Stimulated activated CD8-positive, alpha-beta memory T cell treated with anti-CD3 and anti-CD28 coated beads, Interleukin-2, amount 100 ng/mL, for 1 hour (primary cell): ENCODE measurements around the gene SLC17A4.
"Not testable (repeated sequence)": the region's sequence is repeated elsewhere in the genome, so short reads cannot be mapped to it uniquely, and the experiment has no call there.

Experiments
- DNase-seq, 2 donors: peaks; one replicate each; pipeline ENCODE4 v3.0.0-alpha.2; 2020; ENCODE audit warnings: low read depth in 2 of 2

The SLC17A4 gene

DNA sequence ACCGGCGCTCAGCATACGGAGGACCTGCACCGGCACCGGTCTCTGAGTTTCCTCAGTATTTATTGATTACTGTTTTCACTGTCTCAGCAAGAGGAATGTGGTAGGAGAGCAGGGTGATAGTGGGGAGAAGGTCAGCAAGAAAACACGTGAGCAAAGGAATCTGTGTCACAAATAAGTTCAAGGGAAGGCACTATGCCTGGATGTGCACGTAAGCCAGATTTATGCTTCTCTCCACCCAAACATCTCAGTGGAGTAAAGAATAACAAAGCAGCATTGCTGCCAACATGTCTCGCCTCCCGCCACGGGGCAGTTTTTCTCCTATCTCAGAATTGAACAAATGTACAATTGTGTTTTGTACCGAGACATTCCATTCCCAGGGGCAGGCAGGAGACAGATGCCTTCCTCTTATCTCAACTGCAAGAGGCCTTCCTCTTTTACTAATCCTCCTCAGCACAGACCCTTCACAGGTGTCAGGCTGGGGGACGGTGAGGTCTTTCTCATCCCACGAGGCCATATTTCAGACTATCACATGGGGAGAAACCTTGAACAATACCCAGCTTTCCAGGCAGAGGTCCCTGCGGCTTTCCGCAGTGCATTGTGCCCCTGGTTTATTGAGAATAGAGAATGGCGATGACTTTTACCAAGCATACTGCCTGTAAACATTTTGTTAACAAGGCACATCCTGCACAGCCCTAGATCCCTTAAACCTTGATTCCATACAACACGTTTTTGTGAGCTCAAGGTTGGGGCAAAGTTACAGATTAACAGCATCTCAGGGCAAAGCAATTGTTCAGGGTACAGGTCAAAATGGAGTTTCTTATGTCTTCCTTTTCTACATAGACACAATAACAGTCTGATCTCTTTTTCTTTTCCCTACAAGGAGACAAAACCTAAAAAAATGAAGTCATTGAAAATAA, 5.7 kb upstream of the SLC17A4 start:
- not testable (repeated sequence) for DNase-seq

DNA sequence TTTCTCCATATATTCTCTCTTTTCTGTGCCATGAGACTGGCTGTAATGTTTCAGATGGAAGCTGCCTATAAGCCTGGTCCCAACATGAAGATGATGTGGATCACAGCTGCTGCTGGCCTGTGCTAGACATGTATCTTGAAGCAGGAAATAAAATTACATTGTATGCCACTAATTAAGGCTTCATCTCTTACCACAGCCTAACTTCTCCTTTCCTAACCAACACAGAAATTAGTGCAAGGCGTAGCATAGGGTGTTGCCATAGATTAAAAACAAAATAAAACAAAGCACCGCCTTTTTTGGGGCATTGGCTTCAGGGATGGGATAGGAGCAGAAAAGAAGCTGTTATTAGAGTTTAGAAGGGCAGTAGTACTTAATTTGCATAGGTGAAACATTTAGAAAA, 4.7 kb upstream of the SLC17A4 start:
- DNase-seq: no peak

DNA sequence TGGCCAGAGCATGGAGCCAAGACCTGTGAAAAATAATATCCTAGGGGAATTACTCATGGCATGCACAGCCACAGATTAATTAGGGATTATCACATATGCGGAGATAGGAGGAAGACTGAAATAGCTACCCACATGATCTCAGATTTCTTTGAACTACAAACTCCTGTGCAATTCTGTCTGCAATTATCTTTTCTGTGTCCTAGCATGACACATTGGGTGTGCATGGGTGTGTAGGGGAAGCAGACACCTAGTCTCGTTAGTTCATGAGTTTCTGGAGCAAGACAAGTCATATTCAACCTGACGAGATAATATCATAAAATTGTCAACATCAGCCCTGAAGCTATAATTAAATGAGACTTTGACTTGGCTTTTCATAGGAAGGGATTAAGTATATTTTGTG, 3.6 kb upstream of the SLC17A4 start:
- no peak for DNase-seq

DNA sequence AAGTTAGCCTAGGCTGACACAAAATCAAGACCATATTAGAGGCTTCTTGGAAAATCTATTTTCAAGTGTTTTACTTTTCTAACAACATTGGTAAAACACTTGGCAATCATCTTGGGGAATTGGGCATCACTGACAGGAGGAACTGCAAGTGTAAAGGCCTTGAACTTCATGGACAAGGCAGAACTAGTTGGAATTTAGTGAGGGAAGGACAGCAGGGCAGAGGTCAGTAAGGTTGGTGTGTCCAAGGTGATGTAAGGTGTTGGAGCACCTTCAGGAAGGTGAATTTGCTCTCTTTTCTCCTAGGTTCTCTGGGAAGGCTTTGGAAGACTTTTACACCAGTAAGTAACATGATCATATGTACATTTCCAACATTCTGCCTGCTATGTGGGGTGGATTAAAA, 1.5 kb upstream of the SLC17A4 start:
- no peak for DNase-seq

DNA sequence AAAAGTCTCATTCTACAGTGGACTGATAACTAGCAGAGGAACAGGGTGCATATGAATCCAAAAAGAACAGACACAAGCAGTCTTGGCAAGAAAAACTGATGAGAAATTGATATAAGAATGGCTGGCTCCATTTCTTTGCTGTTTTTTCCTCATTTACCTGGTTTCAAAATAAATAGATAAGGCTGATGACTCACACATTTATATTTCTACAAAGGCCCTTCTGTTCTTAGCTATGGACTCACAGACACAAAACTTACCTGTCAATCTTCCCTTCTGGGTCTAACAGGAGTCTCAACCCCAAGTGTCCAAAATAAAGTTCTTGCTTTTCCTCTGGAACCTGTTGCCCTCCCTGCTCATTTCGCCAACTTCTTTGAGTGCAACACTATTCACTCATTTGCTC, 941 bp downstream of the SLC17A4 start:
- DNase-seq: no peak

DNA sequence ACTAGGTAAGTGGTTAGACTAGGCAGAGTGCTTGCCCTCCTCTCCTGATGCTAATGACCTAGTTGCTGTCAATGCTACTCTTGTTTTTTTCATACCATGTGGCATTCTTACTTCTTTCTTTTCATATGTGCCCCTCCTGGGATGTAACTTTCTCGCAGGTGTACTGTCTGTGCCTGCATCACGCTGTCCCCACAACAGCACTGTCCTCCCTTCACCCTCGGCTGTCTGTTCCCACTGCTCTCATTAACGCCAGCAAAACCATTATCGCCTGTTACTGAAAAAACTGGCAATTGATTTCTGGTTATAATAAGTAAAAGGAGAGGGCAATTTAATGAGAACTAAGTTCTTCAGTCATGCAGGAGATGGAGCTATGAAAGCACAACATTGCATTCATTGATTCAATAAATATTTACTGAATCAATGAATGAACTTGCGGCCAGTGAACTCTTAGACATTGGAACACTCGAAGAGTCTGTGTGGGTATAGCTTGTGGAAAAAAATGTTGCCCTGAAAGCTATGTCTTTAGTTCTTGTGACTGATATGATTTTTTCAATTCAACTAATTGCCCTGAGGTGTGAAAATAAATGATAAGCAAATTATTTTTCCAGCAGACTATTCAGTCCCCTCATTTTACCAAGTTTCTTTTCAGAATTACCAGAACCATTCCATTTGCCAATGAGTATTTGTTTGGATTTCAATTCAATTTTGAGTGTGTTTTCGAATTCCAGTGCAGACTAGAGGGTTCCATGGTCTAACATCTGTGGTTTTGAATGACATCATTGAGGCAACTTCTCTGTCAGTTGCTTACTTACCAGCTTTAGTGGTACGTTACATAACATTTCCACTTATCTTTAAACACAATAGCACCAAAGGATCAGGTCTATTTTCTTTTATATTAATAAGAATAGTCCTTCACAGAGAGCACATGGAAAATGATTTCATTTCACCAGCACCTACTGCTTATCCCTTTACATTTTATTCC, 2.1 kb downstream of the SLC17A4 start:
- no peak for DNase-seq

DNA sequence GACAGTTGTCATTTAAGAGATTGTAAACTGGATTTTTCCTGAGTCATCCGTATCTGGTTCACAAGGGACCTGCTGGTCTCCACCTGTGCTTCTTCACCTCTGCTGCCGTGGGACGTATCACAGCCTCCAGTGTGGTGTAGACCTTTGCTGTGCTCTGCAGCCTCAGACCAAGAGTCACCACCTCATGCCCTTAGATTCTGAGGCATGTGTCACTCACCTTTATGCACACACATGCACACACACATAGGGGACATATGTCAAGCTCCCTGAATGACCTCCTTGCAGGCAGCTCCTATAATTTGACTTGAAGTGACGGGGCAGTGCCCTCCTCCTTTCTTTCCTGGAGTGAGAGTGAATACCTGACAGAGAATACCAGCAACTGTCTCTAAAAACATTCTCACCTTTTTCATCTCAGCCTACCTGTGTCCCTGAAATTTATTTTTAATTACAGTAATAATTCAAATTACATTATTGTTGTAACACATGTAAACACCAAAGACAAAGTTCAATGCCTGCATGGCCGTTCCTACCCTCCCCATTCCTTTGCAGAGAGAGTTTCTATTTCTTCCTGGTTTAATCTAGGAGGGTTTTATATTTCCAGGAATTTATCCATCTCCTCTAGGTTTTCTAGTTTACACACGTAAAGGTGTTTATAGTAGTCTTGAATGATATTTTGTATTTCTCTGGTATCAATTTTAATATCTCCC, 3.5 kb downstream of the SLC17A4 start:
- no peak for DNase-seq

DNA sequence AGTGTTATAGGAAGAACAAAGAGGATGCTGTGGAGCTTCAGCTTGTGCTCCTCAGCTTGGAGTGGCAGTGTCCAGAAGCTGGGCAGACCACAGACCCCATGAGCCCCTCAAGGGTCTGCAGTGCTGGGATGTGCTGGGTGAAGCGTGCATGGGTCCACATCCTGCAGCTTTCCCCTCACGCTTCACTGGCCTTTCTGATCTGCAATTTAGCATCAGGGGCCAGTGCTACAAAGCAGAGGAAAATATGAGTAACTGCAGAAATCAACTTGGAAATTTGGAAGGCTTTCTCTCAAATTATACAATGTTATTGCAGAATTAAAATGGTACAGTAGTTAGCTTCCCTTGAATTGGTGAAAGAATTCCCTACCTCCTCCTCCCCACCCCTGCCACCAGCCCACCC, 10.1 kb downstream of the SLC17A4 start:
- no peak for DNase-seq

DNA sequence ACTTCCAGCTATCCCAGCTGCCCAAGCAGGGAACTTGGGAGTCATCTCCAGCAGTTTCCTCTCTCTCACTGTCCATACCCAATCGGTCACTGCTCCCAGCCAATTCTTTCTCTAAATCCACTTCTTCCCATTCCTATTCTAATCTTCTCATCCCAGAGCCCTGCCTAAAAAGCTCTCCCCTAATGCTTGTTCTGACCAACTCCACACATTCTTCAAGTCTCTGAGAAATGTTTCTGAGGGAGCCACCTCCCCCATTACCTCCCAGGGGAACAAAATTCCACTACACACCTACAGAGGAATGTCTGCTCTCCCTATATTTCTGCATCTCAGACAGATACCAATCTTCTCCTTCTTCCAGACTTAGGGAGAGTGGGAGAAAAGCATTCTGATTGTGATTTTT, 14.0 kb downstream of the SLC17A4 start:
- no peak for DNase-seq

DNA sequence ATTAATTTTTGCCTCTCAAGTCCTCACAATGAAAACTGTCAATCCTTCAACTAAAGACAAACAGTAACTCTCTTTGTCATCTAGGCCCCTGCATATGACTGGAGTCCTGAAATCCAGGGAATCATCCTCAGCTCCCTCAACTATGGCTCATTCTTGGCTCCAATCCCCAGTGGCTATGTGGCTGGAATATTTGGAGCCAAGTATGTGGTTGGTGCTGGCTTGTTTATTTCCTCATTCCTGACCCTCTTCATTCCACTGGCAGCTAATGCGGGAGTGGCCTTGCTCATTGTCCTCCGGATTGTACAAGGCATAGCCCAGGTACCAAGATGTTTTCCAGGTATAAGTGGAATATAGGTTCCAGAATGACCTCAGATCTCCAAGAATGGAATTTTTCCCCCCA, 15.4 kb downstream of the SLC17A4 start:
- DNase-seq: no peak

DNA sequence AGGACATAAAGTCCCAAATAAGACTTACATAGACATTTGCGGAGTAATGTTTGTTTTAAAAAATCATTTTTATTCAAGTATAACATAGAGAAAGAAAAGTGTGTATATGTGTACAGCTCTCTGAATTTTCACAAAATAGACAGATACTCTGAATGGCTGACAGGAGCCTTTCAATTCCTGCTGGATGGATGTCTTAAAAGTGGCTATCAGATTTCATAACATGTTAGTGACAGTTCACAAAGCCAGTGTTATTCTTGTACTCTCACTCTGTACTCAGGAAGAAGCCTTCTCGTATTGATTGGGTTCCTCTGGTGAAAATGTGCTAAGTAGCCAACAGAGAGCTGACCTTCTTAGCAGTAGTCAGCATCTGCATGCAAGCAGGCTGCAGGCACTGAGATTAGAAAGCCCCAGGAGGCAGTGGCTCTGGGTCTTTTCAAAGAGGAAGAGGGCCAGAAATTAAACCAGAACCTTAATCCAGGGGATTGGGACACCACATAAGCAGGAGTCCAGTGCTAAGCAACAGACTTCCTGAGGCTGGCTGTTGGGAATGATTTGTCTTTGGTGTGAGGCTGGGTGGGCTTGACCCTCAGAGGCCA, 19.7 kb downstream of the SLC17A4 start:
- DNase-seq: no peak

DNA sequence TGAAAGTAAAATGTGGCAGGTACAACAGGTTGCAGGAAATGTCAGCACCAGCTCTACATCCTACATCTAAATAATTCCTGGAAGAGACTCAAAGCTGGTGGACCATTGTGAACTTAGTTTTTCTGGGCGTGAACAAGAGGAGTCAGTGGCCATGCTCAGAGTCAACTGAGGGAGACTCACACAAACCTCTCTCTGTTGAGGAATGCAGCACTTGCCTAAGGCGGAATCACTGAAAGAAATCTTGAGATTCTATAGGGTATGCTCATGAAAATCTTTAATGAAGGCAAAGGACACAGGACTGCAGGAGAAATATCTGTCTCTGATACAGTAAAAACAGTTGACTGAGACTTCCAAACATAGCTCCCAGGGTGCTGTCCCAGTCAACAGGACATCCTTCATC, 22.5 kb downstream of the SLC17A4 start:
- no peak for DNase-seq

DNA sequence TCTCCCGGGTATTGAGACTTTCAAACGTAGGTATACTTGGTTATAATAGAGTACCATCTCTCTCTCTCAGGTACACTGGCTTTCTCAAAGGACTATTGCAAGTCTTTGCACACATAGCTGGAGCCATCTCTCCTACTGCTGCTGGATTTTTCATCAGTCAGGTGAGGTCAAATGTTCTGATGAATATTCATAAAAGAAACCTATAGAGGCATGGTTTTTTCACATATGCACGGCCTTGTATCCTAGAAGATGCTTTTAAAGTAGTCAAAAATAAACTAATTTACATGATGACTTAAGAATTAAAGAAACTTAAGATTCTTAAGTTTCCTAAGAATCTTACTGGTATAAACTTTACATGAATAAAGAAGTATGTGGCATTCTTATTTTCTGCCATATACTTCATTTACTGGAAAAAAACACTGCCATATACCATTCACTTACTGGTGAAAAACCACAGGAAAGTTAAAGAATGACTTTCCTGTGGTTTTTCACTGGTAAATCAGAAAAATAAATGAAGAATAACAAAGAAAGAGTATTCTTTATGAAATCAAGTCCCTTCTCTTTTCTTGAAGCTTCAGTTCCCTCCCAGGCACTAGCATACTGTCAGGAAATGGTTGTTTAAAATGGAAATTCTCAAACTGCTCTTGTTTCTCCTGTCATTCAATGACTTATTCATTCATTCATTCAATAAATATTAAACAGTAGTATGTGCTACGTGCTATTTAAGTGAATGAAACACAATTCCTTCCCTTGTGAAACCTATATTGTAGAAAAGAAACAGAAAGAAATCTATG, 23.5 kb downstream of the SLC17A4 start:
- DNase-seq: no peak

DNA sequence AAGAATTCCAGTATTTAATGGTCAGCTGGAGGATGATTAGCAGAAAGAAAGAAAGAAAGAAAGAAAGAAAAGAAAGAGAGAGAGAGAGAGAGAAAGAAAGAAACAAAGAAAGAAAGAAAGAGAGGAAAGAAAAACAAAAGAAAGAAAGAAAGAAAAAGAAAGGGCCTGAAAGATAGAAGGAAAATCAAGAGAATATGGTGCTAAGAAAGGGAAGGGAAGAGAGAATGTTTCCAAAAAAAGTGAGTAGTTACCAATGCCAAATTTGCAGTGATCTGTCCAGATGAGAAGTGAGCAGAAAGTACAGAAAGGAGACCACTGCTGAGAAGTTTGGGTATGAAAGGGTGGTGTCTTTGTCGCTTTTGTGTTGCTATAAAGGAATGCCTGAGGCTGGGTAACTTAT, 26.6 kb downstream of the SLC17A4 start:
- DNase-seq: no peak

DNA sequence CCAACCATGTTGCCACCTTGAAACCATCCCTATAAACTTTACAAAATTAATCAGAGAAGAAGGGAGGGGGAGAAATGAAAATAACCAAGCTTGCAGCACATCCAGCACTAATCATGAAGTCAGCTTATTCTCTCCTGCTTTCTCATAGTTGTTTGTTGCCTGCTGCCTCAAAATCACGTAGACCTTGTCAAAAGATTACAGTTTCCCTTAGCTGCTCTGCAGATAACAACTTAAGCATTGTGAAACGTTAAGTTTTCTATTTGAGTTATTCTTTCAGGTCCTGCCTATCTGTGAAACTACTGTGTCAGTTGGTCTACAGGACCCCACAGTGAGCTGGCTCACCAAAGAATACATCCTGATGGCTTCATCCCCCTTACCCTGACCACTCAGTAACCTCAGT, 32.9 kb downstream of the SLC17A4 start:
- no peak for DNase-seq

DNA sequence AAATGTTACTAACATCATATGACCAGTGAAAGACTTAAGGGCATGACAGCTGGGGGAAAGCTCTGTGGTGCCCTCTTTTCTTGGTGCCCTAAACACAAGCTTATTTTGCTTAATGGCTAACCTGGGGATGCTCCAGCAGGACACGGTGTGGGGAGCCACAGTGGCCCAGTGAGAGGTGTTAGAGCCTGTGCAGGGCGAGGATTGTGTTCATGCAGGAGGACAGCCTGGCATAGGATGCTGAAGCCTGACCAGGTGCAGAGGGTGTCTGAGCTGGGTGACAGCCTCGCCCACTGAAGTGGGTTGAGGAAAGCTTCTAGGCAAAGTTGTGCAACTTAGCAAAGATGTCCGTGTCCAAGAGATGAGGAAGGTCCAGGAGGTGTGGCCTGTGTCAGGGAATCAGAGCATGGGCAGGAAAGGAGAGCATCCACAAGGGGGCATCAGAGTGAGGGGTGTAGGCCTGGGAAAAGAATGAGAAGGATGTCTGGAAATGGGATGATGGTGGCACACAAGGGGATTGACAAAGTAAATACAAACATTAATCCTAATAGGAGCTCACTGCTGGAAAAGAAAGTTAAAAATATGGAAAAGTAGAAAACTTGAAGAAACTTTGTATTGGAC, 33.9 kb downstream of the SLC17A4 start:
- DNase-seq: no peak

DNA sequence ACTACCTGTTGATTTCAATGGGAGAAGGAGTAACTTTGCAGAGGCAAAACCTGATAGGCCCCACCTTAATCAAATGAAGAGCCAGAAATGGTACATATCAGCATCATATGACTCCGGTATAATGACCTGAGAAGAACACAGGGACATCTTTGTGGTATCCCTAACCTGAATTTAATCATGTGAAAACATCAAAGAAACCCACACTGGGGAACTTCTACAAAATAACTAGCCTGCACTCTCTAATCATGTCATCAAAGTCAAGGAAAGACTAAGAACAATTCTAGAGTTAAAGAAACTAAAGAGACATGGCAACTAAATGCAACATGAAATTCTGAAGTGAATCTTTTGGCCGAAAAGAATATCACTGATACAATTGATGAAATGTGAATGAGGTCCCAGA, 34.9 kb downstream of the SLC17A4 start:
- DNase-seq: no peak

DNA sequence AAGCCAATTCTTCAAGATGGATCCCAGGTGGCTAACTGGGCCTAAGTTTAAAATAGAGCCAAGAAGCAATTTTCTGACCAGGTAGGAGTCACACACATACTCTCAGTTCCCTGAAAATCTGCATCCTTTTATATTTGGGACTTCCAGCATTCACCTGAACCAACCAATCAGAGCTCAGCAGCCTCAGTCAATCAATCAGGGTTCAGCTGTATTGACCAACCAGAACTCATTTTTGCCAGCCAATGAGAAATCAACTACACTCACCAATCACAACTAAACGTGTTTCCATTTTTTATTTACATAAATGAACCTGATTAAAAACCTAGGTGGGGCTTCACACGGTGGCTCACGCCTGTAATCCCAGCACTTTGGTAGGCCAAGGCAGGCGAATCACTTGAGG, 37.5 kb downstream of the SLC17A4 start:
- no peak for DNase-seq

DNA sequence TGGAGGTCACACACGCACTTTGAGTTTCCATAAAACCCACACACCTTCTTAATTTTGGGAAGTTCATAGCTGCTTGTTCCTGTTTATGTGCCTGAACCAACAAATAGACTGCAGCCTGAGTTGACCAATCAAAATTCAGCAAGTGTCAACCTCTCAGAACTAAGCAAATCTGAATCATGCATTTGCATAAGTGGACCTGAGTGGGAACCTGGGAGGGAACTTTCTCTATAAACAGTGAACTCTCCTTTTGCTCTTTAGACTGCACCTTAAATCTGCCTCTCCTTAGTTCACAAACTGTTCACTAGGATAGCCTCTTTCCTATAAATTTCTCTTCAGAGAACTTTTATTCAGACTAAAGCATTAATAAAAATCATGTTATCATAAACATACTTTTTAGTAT, 39.4 kb downstream of the SLC17A4 start:
- DNase-seq: no peak

DNA sequence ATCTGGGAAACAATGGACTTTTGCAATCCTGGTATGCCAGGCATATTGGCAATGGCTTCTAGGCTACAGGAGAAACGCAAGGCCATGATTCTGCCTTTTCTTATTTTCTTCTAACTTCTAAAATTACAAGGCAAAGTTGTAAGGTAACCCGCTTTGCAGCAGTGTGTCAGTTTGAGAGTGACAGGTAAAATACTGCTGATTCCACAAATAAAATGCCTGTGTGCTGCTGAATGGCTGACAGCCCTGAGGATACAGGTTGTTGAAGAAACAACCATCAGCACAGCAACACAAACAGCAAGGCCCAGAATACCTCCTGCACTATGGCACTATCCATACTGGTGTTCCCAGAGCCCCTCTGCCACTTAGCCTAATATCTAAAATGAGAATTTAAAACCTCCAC, 40.2 kb downstream of the SLC17A4 start:
- DNase-seq: no peak
